Nucleus accumbens (tissue), 56 donors: ENCODE results near the gene KRT80.

ENCODE experiments used
- DNase-seq, 56 donors: peaks; one replicate each; lab custom pipeline; 2025; lab: John Stamatoyannopoulos, UW

Gene KRT80

GRCh38 chr12:52229836-52230343, 38.1 kb upstream of the KRT80 start:
- no peak for DNase-seq

- DNase-seq = no peak
These were observed 37.1 kb upstream of the KRT80 start for GRCh38 chr12:52228931-52229330.

- DNase-seq = no peak
These were observed 36.6 kb upstream of the KRT80 start for GRCh38 chr12:52228366-52228765.

- DNase-seq = no peak
These were observed 35.9 kb upstream of the KRT80 start for GRCh38 chr12:52227606-52228166.

- no peak for DNase-seq
These were observed 34.6 kb upstream of the KRT80 start for GRCh38 chr12:52226446-52226845.

GRCh38 chr12:52225752-52226151, 33.9 kb upstream of the KRT80 start:
- no peak for DNase-seq

- no peak for DNase-seq
These were observed 32.3 kb upstream of the KRT80 start for GRCh38 chr12:52224151-52224550.

GRCh38 chr12:52223406-52224039, 31.7 kb upstream of the KRT80 start:
- no peak for DNase-seq

GRCh38 chr12:52222692-52223091, 30.9 kb upstream of the KRT80 start:
- DNase-seq = no peak

GRCh38 chr12:52221912-52222457, 30.2 kb upstream of the KRT80 start:
- DNase-seq = peak in 38 of 56 donors; percentile 16 to 88 (median 52)

GRCh38 chr12:52221070-52221781, 29.4 kb upstream of the KRT80 start:
- no peak for DNase-seq

GRCh38 chr12:52220477-52220876, 28.7 kb upstream of the KRT80 start:
- DNase-seq = no peak

- DNase-seq = no peak
These were observed 26.2 kb upstream of the KRT80 start for GRCh38 chr12:52218001-52218400.

GRCh38 chr12:52217223-52217622, 25.4 kb upstream of the KRT80 start:
- no peak for DNase-seq

- DNase-seq = peak in 8 of 56 donors; percentile 10 to 58 (median 28)
These were observed 25.0 kb upstream of the KRT80 start for GRCh38 chr12:52216807-52217206.

- no peak for DNase-seq
These were observed 24.3 kb upstream of the KRT80 start for GRCh38 chr12:52216100-52216499.

GRCh38 chr12:52215587-52216031, 23.8 kb upstream of the KRT80 start:
- DNase-seq = no peak

GRCh38 chr12:52214421-52214802, 22.6 kb upstream of the KRT80 start:
- no peak for DNase-seq

- DNase-seq = peak in 44 of 56 donors; percentile 12 to 75 (median 41)
These were observed 22.0 kb upstream of the KRT80 start for GRCh38 chr12:52213564-52214420.
